K562 (cell line): ENCODE measurements around the gene USP46. TPM values are rescaled to one million over a fixed set of nuclear protein-coding genes. Genes with fewer than 3 reads are reported as not detected.

Experiments used
- ATAC-seq: fragments of 200-7000 bp; cut with Tn5 transposase; 3 replicates; pipeline ENCODE4 v1.9.1; 2020; ENCODE audit warnings: moderate library complexity
- BruUV-seq: library from RNA; stranded (reverse); fragments of 400-500 nt; replicated peaks from 2 replicates; lab custom pipeline; 2021; lab: Mats Ljungman, UMichigan
- CTCF ChIA-PET: fragments of 300-600 bp; formaldehyde crosslinking; extraction: SDS; loops from one replicate; lab custom pipeline; 2021; ENCODE audit warnings: low intra/inter-chr PET ratio; lab: Yijun Ruan, JAX
- POLR2A ChIA-PET: fragments of 300-600, 350-650 bp; sonication (Branson Sonifier 250); formaldehyde crosslinking; extraction: SDS; loops from one replicate; lab custom pipeline; 2021; ENCODE audit warnings: antibody characterized with exemption, inconsistent platforms; lab: Yijun Ruan, JAX
- DNase-seq, 4 experiments: peaks; one replicate each; pipeline versions ENCODE4 v3.0.0 to v3.0.0-alpha.2; 2011 to 2018; ENCODE audit warnings: low spot score in 3 of 4, mixed read lengths in 3 of 4; ENCODE audit errors: extremely low read depth in 1 of 4
- FAIRE-seq: peaks from 2 replicates; lab custom pipeline; 2011; peaks lifted over from hg19 to GRCh38; lab: Jason Lieb, UNC
- H2AFZ ChIP-seq: 2 replicates; pipeline ENCODE4 v1.6.0; 2011; ENCODE audit warnings: low read depth, low read length, control low read depth, inconsistent platforms
- H3K27ac ChIP-seq: fragments of 200-600 bp; 3 replicates; pipeline ENCODE4 v1.8.0; 2011; ENCODE audit warnings: low read depth, mild to moderate bottlenecking, control low read depth, inconsistent platforms, low read length, moderate library complexity, mixed read lengths; ENCODE audit errors: extremely low read depth
- H3K27me3 ChIP-seq, 2 experiments: fragments of 300-600 bp in 1 of 2; 2 replicates in 1 of 2; 3 replicates in 1 of 2; pipeline versions ENCODE4 v1.6.0 to v1.8.0; 2011; ENCODE audit warnings: inconsistent platforms in 2 of 2, low read length in 2 of 2, mild to moderate bottlenecking in 1 of 2, mixed read lengths in 1 of 2, moderate library complexity in 1 of 2; ENCODE audit not compliant: control insufficient read depth in 2 of 2, insufficient read depth in 2 of 2
- H3K36me3 ChIP-seq: fragments of 300-600 bp; 3 replicates; pipeline ENCODE4 v1.8.0; 2011; ENCODE audit warnings: mild to moderate bottlenecking, low read length, inconsistent platforms; ENCODE audit not compliant: control insufficient read depth, insufficient read depth
- H3K4me1 ChIP-seq, 2 experiments: fragments of 200-600 bp in 1 of 2; replicated peaks in 1 of 2; 2 replicates in 1 of 2; 3 replicates in 1 of 2; pipeline versions ENCODE4 v1.5.1 to v1.8.0; 2011; ENCODE audit warnings: inconsistent platforms in 2 of 2, low read length in 2 of 2, mild to moderate bottlenecking in 1 of 2, mixed read lengths in 1 of 2, moderate library complexity in 1 of 2; ENCODE audit not compliant: control insufficient read depth in 2 of 2, insufficient read depth in 2 of 2
- H3K4me2 ChIP-seq: 2 replicates; pipeline ENCODE4 v1.6.1; 2011; ENCODE audit warnings: low read length, control low read depth, inconsistent platforms, mixed read lengths; ENCODE audit not compliant: insufficient read depth
- H3K4me3 ChIP-seq: fragments of 200-600 bp; sonication (generic), shearing (Covaris generic); 2 replicates; pipeline ENCODE4 v1.5.1; 2016; ENCODE audit warnings: control low read depth, inconsistent platforms
- H3K79me2 ChIP-seq: fragments of 200-600 bp; 3 replicates; pipeline ENCODE4 v1.8.0; 2011; ENCODE audit warnings: low read length, inconsistent platforms; ENCODE audit not compliant: control insufficient read depth, insufficient read depth
- H3K9ac ChIP-seq, 2 experiments: 2 replicates each; pipeline versions ENCODE4 v1.6.0 to v1.6.1; 2011; ENCODE audit warnings: low read depth in 2 of 2, low read length in 2 of 2, control low read depth in 1 of 2, inconsistent platforms in 1 of 2, mild to moderate bottlenecking in 1 of 2, mixed read lengths in 1 of 2; ENCODE audit not compliant: insufficient read depth in 1 of 2
- H3K9me1 ChIP-seq: one replicate; pipeline ENCODE4 v1.6.0; 2011; ENCODE audit warnings: inconsistent platforms, mild to moderate bottlenecking, low read length, moderate library complexity; ENCODE audit not compliant: control insufficient read depth, insufficient read depth
- H3K9me3 ChIP-seq: replicated peaks from 2 replicates; pipeline ENCODE4 v1.5.1; 2011; ENCODE audit warnings: low read depth, low read length, inconsistent platforms; ENCODE audit not compliant: control insufficient read depth, insufficient read depth
- H4K20me1 ChIP-seq: replicated peaks from 2 replicates; pipeline ENCODE4 v1.6.1; 2011; ENCODE audit warnings: low read length, inconsistent platforms, mixed read lengths; ENCODE audit not compliant: control insufficient read depth, insufficient read depth
- ARNT ChIP-seq, 2 experiments: fragments of 450-650 bp; IDR thresholded peaks; 2 replicates each; pipeline ENCODE4 v1.6.1; 2016; ENCODE audit warnings: mild to moderate bottlenecking in 1 of 2
- HMG20B ChIP-seq: fragments of 250-450 bp; sonication (Bioruptor Pico); IDR thresholded peaks from 2 replicates; pipeline ENCODE4 v1.5.0; 2021; ENCODE audit warnings: mild to moderate bottlenecking
- MCM5 ChIP-seq: fragments of 450-650 bp; IDR thresholded peaks from 2 replicates; pipeline ENCODE4 v1.6.1; 2016; ENCODE audit warnings: low read depth
- MED1 ChIP-seq: sonication (generic); formaldehyde crosslinking; IDR thresholded peaks from 2 replicates; pipeline ENCODE4 v1.8.1; 2023; ENCODE audit warnings: missing genetic modification reagents, borderline replicate concordance
- RBM34 ChIP-seq: fragments of 200-400 bp; formaldehyde crosslinking; IDR thresholded peaks from 2 replicates; pipeline ENCODE4 v1.6.1; 2018; ENCODE audit warnings: low read length, borderline replicate concordance; ENCODE audit not compliant: insufficient read depth
- WGBS: fragments of 100-300 bp; shearing (Covaris generic); methylation state at CpG from one replicate; pipeline ENCODE4 v1.1.6; 2016; ENCODE audit warnings: low coverage, mixed read lengths; ENCODE audit not compliant: insufficient coverage; ENCODE audit errors: missing lambda C conversion rate; 5-methylcytosine and 5-hydroxymethylcytosine counted together
- in situ Hi-C: fragments of 300-500 bp; cut with MboI; formaldehyde crosslinking; loops from 4 replicates; pipeline ENCODE4 v1.15.0; 2018; ENCODE audit warnings: inconsistent platforms, mixed read lengths
- intact Hi-C: fragments of 100-400 bp; cut with micrococcal nuclease; formaldehyde crosslinking; loops from 2 replicates; pipeline ENCODE4 v1.14.2; 2022
- polyA plus RNA-seq, 8 experiments: library from polyadenylated mRNA; depleted of rRNA in 4 of 8; stranded (reverse) in 5 of 8; unstranded in 3 of 8; fragments of >200 nt; fragmentation: Nextera tagmentation in 2 of 8; fragmentation: Illumina TruSeq in 1 of 8; extraction: Ambion mirVana in 2 of 8; extraction: Trizol in 1 of 8; gene quantifications; 2 replicates each; pipeline versions ENCODE4 v1.2.1 to v1.2.3, GENCODE V29; 2011 to 2014; ENCODE audit warnings: inconsistent platforms in 1 of 8, missing spikeins in 1 of 8
- total RNA-seq, 7 experiments: library from RNA; depleted of rRNA in 6 of 7; stranded (reverse); fragments of >200 nt in 6 of 7; fragmentation: Illumina TruSeq in 2 of 7; extraction: Trizol in 2 of 7; gene quantifications; 2 replicates each; pipeline versions ENCODE4 v1.2.1 to v1.2.3, GENCODE V29; 2011 to 2021; ENCODE audit warnings: low replicate concordance in 1 of 7
- TF ChIP-seq, protein P1 (sequence below): sonication (generic); IDR thresholded peaks from 2 replicates; pipeline ENCODE4 v1.6.1; 2016
- TF ChIP-seq, protein P2 (sequence below): fragments of 450-650 bp; IDR thresholded peaks from 2 replicates; pipeline ENCODE4 v1.6.1; 2018; ENCODE audit not compliant: partially characterized antibody

Gene USP46
- total and polyA plus RNA-seq, 9 of the 15 experiments (the other 6 are each of a cell fraction or from before 2014, with no cell fraction given) = 3.0 to 11.7 (median 8.4) TPM

- H4K20me1 ChIP-seq = no peaks in the 10 kb centered on the region
- H3K36me3 ChIP-seq = no peaks in the 10 kb centered on the region
- H2AFZ ChIP-seq = no peak overlapping the region
- FAIRE-seq (no peak), DNase-seq (no peak), ATAC-seq (no peak)
- in situ Hi-C loops (no loop called here), intact Hi-C loops (no loop called here)
- no peak overlapping the region for H3K4me3 ChIP-seq
- POLR2A ChIA-PET = interaction anchor here (0.7 kb wide), 1 partner anchor 1273 kb away, joined by 3 read pairs; no protein-coding TSS in a partner anchor
- H3K27ac ChIP-seq = no peak overlapping the region
- H3K4me1 ChIP-seq = no peaks in the 10 kb centered on the region
- TF ChIP-seq, protein P1, sequence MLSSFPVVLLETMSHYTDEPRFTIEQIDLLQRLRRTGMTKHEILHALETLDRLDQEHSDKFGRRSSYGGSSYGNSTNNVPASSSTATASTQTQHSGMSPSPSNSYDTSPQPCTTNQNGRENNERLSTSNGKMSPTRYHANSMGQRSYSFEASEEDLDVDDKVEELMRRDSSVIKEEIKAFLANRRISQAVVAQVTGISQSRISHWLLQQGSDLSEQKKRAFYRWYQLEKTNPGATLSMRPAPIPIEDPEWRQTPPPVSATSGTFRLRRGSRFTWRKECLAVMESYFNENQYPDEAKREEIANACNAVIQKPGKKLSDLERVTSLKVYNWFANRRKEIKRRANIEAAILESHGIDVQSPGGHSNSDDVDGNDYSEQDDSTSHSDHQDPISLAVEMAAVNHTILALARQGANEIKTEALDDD = no peak
- no peak for TF ChIP-seq HMG20B (CRISPR knock-in tag)
- TF ChIP-seq MCM5 = no peak
- no peak for TF ChIP-seq ARNT (IDR thresholded peaks at IDR 0.05)
- TF ChIP-seq MED1 (CRISPR knock-in tag) = no peak
- no peaks in the 10 kb centered on the region for H3K9me3 ChIP-seq
- WGBS = 0% methylated on average over 2 of the region's 2 CpGs
- H3K79me2 ChIP-seq = no peaks in the 10 kb centered on the region
- no peaks in the 10 kb centered on the region for H3K9me1 ChIP-seq
- peaks cover 2 to 5% of the 10 kb centered on the region in 2 experiments; a peak in 4 of 5 replicates for H3K27me3 ChIP-seq
- no peak overlapping the region for H3K4me2 ChIP-seq
- CTCF ChIA-PET = no interaction called here
- H3K9ac ChIP-seq = no peak overlapping the region
- no TSS peak for BruUV-seq
Observed at GRCh38 chr4:52578951-52579350, 80.2 kb downstream of the USP46 start.

- DNase-seq (no peak), FAIRE-seq (no peak), ATAC-seq (no peak)
- no TSS peak for BruUV-seq
- Histone ChIP-seq H3K9me1 (no peaks in the 10 kb centered on the region), H3K4me3 (no peak overlapping the region), H3K9ac (no peak overlapping the region), H2AFZ (no peak overlapping the region), H3K27ac (no peak overlapping the region), H3K9me3 (no peaks in the 10 kb centered on the region), H3K4me2 (no peak overlapping the region), H3K36me3 (no peaks in the 10 kb centered on the region), H3K79me2 (no peaks in the 10 kb centered on the region), H3K27me3 (peaks cover 2 to 5% of the 10 kb centered on the region in 2 experiments; a peak in 3 of 5 replicates), H4K20me1 (no peaks in the 10 kb centered on the region), H3K4me1 (no peaks in the 10 kb centered on the region)
- TF ChIP-seq, protein P2, sequence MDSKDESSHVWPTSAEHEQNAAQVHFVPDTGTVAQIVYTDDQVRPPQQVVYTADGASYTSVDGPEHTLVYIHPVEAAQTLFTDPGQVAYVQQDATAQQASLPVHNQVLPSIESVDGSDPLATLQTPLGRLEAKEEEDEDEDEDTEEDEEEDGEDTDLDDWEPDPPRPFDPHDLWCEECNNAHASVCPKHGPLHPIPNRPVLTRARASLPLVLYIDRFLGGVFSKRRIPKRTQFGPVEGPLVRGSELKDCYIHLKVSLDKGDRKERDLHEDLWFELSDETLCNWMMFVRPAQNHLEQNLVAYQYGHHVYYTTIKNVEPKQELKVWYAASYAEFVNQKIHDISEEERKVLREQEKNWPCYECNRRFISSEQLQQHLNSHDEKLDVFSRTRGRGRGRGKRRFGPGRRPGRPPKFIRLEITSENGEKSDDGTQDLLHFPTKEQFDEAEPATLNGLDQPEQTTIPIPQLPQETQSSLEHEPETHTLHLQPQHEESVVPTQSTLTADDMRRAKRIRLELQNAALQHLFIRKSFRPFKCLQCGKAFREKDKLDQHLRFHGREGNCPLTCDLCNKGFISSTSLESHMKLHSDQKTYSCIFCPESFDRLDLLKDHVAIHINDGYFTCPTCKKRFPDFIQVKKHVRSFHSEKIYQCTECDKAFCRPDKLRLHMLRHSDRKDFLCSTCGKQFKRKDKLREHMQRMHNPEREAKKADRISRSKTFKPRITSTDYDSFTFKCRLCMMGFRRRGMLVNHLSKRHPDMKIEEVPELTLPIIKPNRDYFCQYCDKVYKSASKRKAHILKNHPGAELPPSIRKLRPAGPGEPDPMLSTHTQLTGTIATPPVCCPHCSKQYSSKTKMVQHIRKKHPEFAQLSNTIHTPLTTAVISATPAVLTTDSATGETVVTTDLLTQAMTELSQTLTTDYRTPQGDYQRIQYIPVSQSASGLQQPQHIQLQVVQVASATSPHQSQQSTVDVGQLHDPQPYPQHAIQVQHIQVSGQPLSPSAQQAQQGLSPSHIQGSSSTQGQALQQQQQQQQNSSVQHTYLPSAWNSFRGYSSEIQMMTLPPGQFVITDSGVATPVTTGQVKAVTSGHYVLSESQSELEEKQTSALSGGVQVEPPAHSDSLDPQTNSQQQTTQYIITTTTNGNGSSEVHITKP = peak; percentile 72
- TF ChIP-seq RBM34 = no peak
- in situ Hi-C loops = no loop called here
- intact Hi-C loops = no loop called here
- POLR2A ChIA-PET = no interaction called here
- WGBS = 2% methylated on average over 4 of the region's 4 CpGs
- CTCF ChIA-PET = no interaction called here
Observed at GRCh38 chr4:52577624-52577962, 81.5 kb downstream of the USP46 start.
